Kasumi-1 (cell line): ENCODE data around the gene GPATCH2.
"Not testable (repeated sequence)": the region's sequence is repeated elsewhere in the genome, so short reads cannot be mapped to it uniquely, and the experiment has no call there.

Source experiments
- DNase-seq, 2 experiments: peaks; one replicate each; lab custom pipeline; 2025; lab: John Stamatoyannopoulos, UW

Gene GPATCH2

GRCh38 chr1:217526636-217527035 is 104.3 kb downstream of the GPATCH2 start:
- DNase-seq: no peak

- no peak for DNase-seq
Measured at GRCh38 chr1:217525773-217526490, 105.0 kb downstream of the GPATCH2 start.

GRCh38 chr1:217524787-217525520 is 105.9 kb downstream of the GPATCH2 start:
- DNase-seq: no peak

- DNase-seq: not testable (repeated sequence)
Measured at GRCh38 chr1:217523921-217524320, 107.0 kb downstream of the GPATCH2 start.

GRCh38 chr1:217522277-217522676 is 108.6 kb downstream of the GPATCH2 start:
- no peak for DNase-seq

GRCh38 chr1:217521317-217521716 is 109.6 kb downstream of the GPATCH2 start:
- no peak for DNase-seq

- no peak for DNase-seq
Measured at GRCh38 chr1:217506878-217507277, 124.0 kb downstream of the GPATCH2 start.

- no peak for DNase-seq
Measured at GRCh38 chr1:217498209-217498608, 132.7 kb downstream of the GPATCH2 start.

- DNase-seq: peak; percentile 33 to 36
Measured at GRCh38 chr1:217495249-217495648, 135.6 kb downstream of the GPATCH2 start.

- no peak for DNase-seq
Measured at GRCh38 chr1:217494767-217495166, 136.1 kb downstream of the GPATCH2 start.

GRCh38 chr1:217493290-217493689 is 137.6 kb downstream of the GPATCH2 start:
- no peak for DNase-seq

GRCh38 chr1:217484871-217485270 is 146.0 kb downstream of the GPATCH2 start:
- peak; percentile 4 to 18 for DNase-seq

GRCh38 chr1:217482356-217483102 is 148.4 kb downstream of the GPATCH2 start:
- peak; percentile 79 to 84 for DNase-seq

GRCh38 chr1:217478450-217478849 is 152.4 kb downstream of the GPATCH2 start:
- DNase-seq: no peak

- no peak for DNase-seq
Measured at GRCh38 chr1:217472915-217473314, 158.0 kb downstream of the GPATCH2 start.

GRCh38 chr1:217471403-217471802 is 159.5 kb downstream of the GPATCH2 start:
- no peak for DNase-seq

- DNase-seq: no peak
Measured at GRCh38 chr1:217469983-217470382, 160.9 kb downstream of the GPATCH2 start.

GRCh38 chr1:217465102-217465501 is 165.8 kb downstream of the GPATCH2 start:
- DNase-seq: no peak

GRCh38 chr1:217462666-217463065 is 168.2 kb downstream of the GPATCH2 start:
- DNase-seq: no peak

- DNase-seq: no peak
Measured at GRCh38 chr1:217462159-217462558, 168.7 kb downstream of the GPATCH2 start.

GRCh38 chr1:217457016-217457415 is 173.9 kb downstream of the GPATCH2 start:
- no peak for DNase-seq

GRCh38 chr1:217456261-217456660 is 174.6 kb downstream of the GPATCH2 start:
- DNase-seq: no peak

- no peak for DNase-seq
Measured at GRCh38 chr1:217453816-217454215, 177.1 kb downstream of the GPATCH2 start.
